Large intestine (tissue), 3 donors: ENCODE measurements around the gene AUTS2. TPM values are rescaled to one million over a fixed set of nuclear protein-coding genes. Genes with fewer than 3 reads are reported as not detected.

ENCODE experiments used
- DNase-seq, 2 donors: peaks; one replicate each; pipeline versions ENCODE4 v3.0.0 to v3.0.0-alpha.2; 2013
- H3K27ac ChIP-seq: one replicate; pipeline ENCODE4 v1.5.1; 2013; ENCODE audit warnings: low read length
- H3K27me3 ChIP-seq: 2 replicates; pipeline ENCODE4 v1.6.1; 2013; ENCODE audit warnings: low read length; ENCODE audit not compliant: control insufficient read depth, insufficient read depth
- H3K36me3 ChIP-seq: 2 replicates; pipeline ENCODE4 v1.6.1; 2013; ENCODE audit warnings: low read length; ENCODE audit not compliant: control insufficient read depth, insufficient read depth
- H3K4me1 ChIP-seq: one replicate; pipeline ENCODE4 v1.6.1; 2013; ENCODE audit warnings: low read length; ENCODE audit not compliant: control insufficient read depth, insufficient read depth
- H3K4me3 ChIP-seq: one replicate; pipeline ENCODE4 v1.5.1; 2013; ENCODE audit warnings: low read length
- H3K9me3 ChIP-seq: one replicate; pipeline ENCODE4 v1.6.1; 2013; ENCODE audit warnings: mild to moderate bottlenecking, low read depth, low read length, moderate library complexity; ENCODE audit not compliant: control insufficient read depth
- WGBS: methylation state at CpG from one replicate; pipeline ENCODE4 v1.1.5; 2013; ENCODE audit warnings: low lambda C conversion rate; ENCODE audit not compliant: insufficient coverage; 5-methylcytosine and 5-hydroxymethylcytosine counted together
- polyA plus RNA-seq: library from polyadenylated mRNA; unstranded; fragments of 120-200 nt; gene quantifications from one replicate; pipeline ENCODE4 v1.2.1, GENCODE V29; 2013

AUTS2 gene
- polyA plus RNA-seq, 1 donor = 51.3 TPM

DNA sequence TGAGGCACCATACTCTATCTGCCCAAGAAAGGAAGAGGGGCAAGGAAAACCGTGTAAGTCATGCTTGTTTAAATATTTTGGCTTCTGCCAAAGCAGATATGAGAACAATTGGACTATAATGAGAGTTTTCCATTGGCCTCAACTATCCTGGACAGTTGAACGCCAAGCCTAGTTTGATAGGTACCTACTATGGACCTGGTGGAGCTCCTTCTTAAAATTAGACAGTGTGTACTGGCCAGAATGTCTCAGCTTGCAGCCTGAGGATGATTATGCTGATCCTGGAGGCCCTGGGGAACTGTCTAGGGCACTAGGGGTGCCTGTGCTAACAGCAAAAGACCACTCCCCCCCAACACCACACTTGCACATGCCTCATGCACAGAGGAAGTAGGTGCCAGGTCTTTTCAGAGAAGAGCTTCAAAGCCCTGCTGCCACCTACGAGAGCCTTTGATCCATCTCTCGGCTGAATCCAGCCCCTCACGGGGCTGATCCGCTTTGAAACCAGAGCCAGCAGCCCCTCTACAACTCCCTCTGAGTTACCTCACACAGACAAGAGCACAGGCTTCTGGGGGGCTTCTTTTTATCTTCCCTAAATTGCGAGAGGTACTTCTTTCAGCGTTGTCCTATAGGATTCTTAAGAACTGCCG, 1059.8 kb downstream of the AUTS2 start:
- H3K27me3 ChIP-seq = no peaks in the 10 kb centered on the region
- H3K4me1 ChIP-seq = no peaks in the 10 kb centered on the region
- H3K36me3 ChIP-seq = no peaks in the 10 kb centered on the region
- WGBS = no CpG with 5 or more reads among the region's 9 CpGs
- no peak overlapping the region for H3K27ac ChIP-seq
- DNase-seq = no peak
- H3K9me3 ChIP-seq = no peaks in the 10 kb centered on the region
- no peak overlapping the region for H3K4me3 ChIP-seq

DNA sequence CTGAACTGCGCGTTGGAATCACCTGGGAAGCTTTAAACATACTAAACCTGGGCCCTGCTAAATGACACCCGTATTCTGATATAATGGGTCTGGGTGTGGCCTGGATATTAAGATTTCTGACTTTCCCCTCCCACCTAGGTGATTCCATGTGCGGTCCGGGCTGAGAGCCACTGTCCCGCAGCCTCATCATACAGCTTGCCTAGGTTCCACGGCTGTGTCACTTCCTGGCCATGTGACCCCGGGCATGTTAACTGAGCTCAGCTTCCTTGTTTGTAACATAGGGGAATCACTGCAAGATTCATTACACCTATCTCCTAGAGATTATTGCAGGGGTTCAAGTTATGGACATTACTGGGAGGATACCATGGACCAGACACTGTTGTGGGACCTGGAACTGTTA, 1061.0 kb downstream of the AUTS2 start:
- Histone ChIP-seq H3K27ac (no peak overlapping the region), H3K36me3 (no peaks in the 10 kb centered on the region), H3K27me3 (no peaks in the 10 kb centered on the region), H3K4me3 (no peak overlapping the region), H3K4me1 (no peaks in the 10 kb centered on the region), H3K9me3 (no peaks in the 10 kb centered on the region)
- WGBS = no CpG with 5 or more reads among the region's 8 CpGs
- no peak for DNase-seq

DNA sequence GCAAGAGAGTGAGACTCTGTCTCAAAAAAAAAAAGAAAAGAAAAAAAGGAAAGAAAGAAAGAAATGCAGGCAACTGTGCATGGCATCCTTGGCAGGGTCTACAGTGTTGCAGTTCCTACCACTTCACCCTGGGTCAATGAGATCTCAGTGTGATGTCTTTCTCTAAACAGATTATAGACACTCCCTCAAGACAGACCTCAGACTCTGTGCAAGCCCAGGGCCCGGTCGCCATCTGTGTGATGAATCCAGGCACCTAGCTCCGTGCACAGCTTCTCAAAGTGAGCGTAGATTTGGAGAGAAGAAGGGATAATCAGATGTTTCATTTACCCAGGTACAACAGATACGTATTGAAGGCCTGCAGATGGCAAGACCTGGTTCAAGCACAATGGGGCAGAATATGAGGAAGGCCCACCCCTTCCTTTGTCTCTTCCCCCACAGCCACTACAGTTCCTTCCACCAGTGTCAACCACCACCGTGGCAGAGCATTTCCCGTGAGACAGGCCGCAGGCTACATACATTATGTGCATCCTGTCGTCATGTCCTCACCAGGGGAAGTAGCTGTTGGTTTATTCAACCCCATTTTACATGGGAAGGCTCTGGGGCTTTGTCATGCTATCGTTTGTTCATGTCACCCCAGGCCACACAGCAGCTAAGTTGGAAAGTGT, 1062.0 kb downstream of the AUTS2 start:
- H3K36me3 ChIP-seq = no peaks in the 10 kb centered on the region
- H3K4me1 ChIP-seq = no peaks in the 10 kb centered on the region
- no peak overlapping the region for H3K27ac ChIP-seq
- no peak overlapping the region for H3K4me3 ChIP-seq
- DNase-seq = peak in 1 of 2 donors; percentile 16
- WGBS = no CpG with 5 or more reads among the region's 10 CpGs
- H3K9me3 ChIP-seq = no peaks in the 10 kb centered on the region
- no peaks in the 10 kb centered on the region for H3K27me3 ChIP-seq

DNA sequence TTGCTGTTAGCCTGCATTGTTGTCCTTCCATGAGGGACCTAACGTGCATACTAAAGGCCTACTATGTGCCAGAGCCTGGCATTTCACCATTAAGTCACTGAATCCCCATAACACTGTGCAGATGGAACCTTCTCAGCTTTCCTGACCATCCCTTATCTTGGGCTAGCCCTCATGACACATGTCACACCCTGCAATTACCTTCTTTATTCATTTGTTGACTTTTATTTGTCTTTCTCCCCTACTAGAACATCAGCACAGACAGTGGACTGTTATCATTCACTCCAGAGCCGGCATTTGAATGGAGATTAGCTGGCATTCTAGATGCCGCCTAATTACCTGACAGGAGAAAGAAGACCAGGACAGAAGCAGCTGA, 1062.5 kb downstream of the AUTS2 start:
- Histone ChIP-seq H3K4me3 (no peak overlapping the region), H3K36me3 (no peaks in the 10 kb centered on the region), H3K9me3 (no peaks in the 10 kb centered on the region), H3K27ac (no peak overlapping the region), H3K27me3 (no peaks in the 10 kb centered on the region), H3K4me1 (no peaks in the 10 kb centered on the region)
- DNase-seq = no peak
- WGBS = no CpG with 5 or more reads among the region's 3 CpGs

DNA sequence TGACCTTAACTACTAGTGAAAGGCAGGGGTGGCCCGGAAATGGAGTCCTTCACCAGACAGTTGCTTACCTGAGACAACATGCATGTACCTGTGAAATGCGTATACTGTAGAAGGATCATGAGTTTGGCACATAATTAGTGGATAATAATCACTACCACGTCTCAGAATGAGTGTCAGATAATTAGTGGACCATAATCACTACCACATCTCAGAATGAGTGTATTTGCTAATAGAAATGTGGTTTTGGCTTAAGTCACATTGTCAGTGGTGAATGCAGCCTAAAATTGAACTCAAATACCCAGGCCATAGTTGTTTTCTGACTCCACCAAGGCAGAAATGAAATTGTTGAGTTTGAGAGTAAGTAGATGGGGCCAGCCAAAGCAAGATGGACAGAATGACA, 1065.4 kb downstream of the AUTS2 start:
- Histone ChIP-seq H3K27me3 (no peaks in the 10 kb centered on the region), H3K4me1 (no peaks in the 10 kb centered on the region)

DNA sequence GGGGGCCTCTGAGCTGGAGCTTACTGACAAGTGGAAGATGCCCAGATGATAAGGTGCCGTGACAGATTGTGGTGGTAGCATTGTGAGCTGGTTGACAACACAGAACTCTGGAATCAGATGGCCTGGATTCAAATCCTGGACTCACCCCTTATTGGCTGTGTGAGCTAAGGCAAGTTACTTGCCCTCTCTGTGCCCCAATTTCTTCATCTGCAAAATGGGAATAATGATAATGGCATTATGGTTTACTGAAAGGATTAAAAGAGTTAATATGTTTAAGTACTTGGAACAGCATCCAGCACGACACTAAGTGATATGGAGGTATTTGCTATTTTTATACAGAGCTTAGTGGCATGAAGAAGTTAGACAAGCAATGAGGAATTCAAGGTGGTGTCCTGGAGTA, 1067.7 kb downstream of the AUTS2 start:
- Histone ChIP-seq H3K9me3 (no peaks in the 10 kb centered on the region), H3K27me3 (no peaks in the 10 kb centered on the region), H3K36me3 (no peaks in the 10 kb centered on the region), H3K4me3 (no peak overlapping the region), H3K27ac (no peak overlapping the region), H3K4me1 (no peaks in the 10 kb centered on the region)
- no peak for DNase-seq
- no CpG with 5 or more reads among the region's 2 CpGs for WGBS

More for the DNA sequence above, 1065.4 kb downstream of the AUTS2 start:
- Histone ChIP-seq H3K36me3 (no peaks in the 10 kb centered on the region), H3K4me3 (no peak overlapping the region), H3K9me3 (no peaks in the 10 kb centered on the region), H3K27ac (no peak overlapping the region)
- WGBS = no CpG with 5 or more reads among the region's 3 CpGs
- no peak for DNase-seq

DNA sequence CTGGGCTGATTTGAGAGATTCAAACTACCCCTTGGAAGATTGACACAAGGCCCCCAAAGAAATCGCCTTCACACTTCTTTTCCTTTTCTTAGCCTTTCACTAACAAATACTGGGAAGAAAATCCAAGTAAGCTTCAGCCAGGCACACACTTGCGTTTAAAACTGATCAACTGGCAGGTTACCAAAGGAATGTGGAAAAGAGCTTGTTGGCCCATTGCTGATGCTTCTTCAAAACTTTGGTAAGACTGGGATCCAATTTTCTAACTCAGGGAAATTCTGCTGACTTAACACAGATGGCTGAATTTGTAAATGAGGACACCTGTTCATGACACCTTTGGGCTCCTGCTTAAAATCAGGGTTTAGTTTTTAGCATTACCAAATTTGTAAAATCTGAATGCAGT, 1069.1 kb downstream of the AUTS2 start:
- no peak for DNase-seq
- H3K4me1 ChIP-seq = no peaks in the 10 kb centered on the region
- 100% methylated on average over 1 of the region's 2 CpGs for WGBS
- no peaks in the 10 kb centered on the region for H3K36me3 ChIP-seq
- no peak overlapping the region for H3K27ac ChIP-seq
- no peaks in the 10 kb centered on the region for H3K27me3 ChIP-seq
- no peaks in the 10 kb centered on the region for H3K9me3 ChIP-seq
- H3K4me3 ChIP-seq = no peak overlapping the region

DNA sequence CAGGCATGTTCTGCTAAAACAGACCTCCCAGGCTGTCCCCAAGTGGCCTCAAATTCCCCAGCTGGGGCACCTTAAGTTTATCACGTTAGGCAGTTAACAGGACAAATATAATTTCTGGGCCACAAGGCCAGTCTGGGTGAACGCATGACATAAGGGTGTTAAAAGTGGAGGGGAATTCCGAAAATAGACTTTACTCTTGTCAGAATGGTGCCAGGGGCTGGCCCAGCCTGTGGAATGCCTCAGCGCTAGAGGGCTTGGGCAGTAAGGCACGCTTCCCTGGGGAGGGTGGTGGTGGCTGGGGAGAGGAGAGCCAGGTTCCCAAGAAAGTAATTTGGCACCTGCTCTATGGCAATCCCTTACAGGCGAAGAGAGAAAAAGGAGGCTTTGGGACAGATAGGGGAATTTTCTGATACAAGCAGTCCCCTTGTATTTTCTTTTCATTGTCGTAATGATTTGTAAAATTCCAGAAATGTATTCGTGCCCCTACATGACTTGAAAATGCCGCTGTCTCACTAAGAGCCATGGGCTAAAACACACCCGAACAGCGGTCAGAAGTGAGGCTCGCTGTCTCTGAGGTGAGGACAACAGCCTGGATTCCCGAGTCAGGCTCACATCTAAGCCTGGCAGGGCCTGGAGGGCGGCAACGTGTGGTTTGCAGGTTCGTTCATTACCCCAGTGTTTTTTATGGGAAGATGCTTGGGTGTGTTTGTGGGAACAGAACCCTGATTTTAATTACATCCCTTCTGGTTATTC, 1070.5 kb downstream of the AUTS2 start:
- Histone ChIP-seq H3K4me3 (no peak overlapping the region), H3K27ac (no peak overlapping the region), H3K9me3 (no peaks in the 10 kb centered on the region), H3K36me3 (no peaks in the 10 kb centered on the region), H3K4me1 (no peaks in the 10 kb centered on the region), H3K27me3 (no peaks in the 10 kb centered on the region)
- DNase-seq = no peak
- WGBS = 100% methylated on average over 1 of the region's 16 CpGs

DNA sequence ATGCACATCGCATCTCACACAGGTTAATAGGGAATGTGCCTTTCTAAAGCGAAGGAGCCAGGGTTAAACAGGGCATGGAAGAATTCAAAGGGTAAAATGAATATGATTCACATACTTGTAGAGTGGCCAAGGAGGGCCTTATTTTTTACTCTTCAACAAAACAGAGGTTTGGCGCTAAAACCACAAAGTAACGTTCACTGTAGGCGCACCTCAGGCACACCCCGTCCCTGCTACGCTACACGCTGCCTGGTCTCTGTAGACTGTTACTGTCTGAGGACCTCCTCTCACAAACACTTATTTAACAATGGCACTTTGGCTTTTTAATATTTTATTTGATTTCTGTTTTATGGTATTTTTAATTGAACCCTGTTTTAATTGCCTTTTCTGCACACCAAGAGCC, 1071.6 kb downstream of the AUTS2 start:
- Histone ChIP-seq H3K27me3 (no peaks in the 10 kb centered on the region), H3K4me3 (no peak overlapping the region), H3K9me3 (no peaks in the 10 kb centered on the region), H3K4me1 (no peaks in the 10 kb centered on the region), H3K27ac (no peak overlapping the region), H3K36me3 (no peaks in the 10 kb centered on the region)
- no peak for DNase-seq
- WGBS = 100% methylated on average over 3 of the region's 8 CpGs

DNA sequence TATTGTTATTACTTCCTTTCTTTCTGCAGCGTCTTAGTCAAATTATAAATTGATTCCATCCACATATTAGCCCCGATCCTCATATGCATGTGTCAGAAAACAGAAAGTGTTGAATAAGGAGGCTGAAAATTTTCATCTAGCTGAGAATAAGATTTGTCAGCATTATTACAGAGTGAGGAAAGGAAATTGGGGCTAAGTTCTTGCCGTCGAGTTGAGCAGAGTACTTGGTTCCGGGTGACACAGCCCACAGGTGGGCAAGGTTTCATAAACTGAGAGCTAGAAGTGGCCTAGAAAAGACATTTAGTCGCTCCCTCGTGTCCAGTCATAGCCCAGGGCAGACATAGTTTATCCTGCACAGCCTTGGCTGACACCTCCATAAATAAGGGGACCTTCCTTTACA, 1072.0 kb downstream of the AUTS2 start:
- Histone ChIP-seq H3K36me3 (no peaks in the 10 kb centered on the region), H3K9me3 (no peaks in the 10 kb centered on the region), H3K4me3 (no peak overlapping the region), H3K27ac (no peak overlapping the region), H3K27me3 (no peaks in the 10 kb centered on the region), H3K4me1 (no peaks in the 10 kb centered on the region)
- no peak for DNase-seq
- 100% methylated on average over 1 of the region's 7 CpGs for WGBS
